GM21786 (cell line): ENCODE data around the gene CRACR2A.

Source experiments
- ATAC-seq: cut with Tn5 transposase; IDR thresholded peaks from one replicate; pipeline ENCODE4 v1.9.1; 2021; ENCODE audit not compliant: unreplicated experiment

The CRACR2A gene

DNA sequence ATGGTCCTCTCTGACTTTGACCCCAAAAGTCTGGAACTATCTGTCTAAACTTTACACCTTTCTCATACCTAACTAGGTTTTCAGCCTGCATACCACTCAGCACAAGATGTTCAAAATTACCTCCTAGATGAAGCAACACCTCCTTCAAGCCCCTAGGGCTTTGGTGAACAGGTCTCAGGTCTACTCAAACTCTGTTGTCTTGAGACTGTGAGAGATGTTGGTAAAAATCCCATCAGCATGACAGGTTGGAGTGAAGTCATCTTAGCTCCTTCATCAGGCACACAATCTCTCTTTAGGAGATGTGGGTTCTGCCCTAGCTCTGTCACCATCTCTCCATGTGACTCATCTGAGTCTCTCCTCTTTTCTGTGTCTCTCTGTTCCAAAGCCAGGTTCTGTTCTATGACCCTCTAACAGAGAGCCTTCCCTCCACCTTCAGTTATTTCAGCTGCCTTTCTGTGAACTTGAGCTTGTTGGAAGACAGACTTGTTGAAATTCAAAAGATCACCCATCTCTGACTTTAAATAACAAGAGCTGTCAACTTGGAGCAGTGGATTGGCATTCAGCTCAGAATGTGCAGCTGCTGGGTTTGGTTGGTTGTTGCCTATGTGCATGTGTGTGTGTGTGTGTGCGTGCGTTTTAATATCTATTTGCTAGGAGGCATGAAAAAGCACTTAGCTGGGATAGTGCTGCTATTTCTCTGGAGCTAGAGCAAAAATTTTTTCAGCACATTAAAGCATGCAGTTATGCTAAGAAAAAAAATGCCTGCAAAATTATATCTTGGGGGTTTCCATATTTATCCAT, 130.7 kb downstream of the CRACR2A start:
- no peak for ATAC-seq

DNA sequence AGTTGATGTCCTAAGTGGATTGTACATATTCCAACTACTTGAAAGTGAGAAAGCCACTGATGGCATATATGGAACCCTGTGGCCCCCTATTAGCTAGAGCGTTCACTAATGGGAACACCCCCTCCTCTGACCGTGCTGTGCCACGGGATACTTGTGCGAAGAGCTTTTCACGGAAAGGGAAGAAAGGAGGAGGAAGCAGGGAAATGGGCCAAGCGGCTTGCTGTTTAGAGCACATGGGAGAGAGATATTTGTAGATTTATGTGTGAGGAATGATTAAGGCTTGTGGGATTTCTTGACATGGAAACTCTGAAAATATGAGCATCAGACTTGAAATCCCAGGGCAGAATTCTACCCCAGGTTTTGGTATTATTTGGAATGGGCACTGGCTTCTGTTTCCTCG, 132.1 kb downstream of the CRACR2A start:
- no peak for ATAC-seq

DNA sequence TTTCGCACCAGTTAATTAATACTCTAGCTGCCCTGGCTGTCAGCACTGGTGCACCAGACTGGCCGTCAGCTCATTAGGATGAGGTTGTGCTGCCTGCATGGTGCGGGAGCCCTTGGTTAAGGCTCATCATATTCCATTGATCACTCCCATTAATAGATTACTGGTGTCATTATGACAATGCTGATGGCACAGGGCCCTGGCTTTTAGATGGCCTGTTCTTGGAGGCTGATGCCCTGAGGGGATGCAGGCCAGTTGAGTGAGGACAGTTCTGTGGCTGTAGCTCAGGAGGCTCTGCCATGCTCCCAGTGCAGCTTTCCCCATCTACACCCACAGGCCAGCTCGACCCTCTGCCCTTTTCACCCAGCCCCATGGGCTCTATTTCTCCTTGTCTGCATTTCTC, 135.3 kb downstream of the CRACR2A start:
- no peak for ATAC-seq

DNA sequence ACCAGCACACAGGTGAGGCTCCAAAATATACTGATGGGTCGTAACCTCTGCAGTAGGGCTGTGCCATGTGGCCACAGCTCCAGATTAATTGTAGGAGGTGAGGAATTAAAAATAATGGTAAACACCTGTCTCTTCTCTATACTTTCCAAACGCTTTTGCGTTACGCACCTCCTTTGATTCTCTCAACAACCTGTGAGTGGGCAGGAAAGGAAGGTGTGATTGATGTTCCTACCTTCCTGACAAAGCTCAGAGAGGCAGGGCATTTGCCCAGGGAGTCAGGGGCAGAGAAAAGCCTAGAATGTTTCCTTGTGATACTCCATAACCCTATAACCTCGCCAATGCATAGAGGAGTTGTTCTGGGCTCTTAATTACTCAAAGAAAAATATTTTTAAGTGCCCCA, 137.0 kb downstream of the CRACR2A start:
- no peak for ATAC-seq

DNA sequence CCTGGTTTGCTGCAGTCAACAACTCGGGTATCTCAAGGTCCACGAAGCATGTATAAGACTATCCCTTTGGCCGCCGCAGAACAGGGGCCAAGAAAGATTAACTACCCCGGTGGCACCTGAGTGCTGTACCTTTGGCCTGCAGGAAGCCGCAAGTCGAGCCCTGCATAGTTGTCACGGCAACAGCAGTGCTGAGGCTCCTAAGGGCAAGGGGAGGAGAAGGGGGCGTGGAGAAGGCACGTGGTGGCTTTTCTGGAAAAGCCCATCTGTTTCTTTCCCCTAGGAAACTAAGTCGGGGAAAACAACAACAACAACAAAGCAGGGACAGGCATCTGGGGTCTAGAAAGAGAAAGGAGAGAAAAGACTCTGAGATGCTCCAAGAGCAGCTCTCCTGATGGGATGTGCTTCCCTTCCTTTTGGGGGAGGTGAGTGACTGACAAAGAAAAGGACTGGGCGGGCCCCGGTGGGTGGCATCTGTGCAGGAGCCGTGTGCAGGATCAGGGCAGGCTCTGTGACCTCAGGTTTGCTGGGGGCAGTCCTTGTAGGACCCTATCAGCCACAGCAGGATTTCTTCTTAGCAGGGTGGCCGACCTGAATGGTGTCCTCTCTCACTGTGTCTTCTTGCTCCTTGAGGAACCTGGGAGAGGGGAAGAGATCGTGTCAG, 138.0 kb downstream of the CRACR2A start:
- no peak for ATAC-seq

DNA sequence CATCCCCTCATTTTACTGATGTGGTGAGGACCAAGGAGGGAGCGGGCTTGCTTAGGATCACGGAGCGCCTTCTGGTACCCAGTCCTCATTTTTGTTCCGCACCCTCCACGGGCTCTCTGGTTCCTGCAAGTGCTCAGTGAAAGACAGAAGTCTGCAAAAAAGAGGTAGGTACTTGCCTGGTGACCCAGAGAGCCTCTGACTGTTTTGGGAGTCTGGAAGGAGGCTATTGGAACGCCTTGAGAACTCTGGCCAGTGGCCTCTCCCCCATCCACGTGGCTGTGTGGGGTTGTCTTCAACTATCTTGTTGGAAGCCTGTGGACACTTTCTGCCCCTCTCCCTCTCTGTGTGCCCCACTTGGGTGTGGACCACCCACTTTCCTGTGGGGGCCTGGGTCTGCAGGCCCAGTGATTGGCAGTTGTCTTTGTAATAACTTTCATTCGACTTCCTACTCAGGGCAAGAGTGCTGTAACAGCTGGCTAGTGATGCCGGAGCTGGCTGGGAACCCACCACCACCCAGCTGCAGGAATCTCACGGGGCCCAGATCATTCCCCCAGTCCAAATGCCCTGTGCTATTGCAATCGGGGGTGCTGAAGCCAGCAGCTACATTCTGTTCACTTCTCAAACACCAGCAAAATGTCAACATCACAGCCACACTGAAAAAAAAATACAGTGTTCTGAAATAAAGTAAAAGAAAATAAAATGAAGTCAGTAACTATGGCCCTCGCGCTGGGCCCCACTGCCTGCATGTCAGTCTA, 139.1 kb downstream of the CRACR2A start:
- no peak for ATAC-seq

DNA sequence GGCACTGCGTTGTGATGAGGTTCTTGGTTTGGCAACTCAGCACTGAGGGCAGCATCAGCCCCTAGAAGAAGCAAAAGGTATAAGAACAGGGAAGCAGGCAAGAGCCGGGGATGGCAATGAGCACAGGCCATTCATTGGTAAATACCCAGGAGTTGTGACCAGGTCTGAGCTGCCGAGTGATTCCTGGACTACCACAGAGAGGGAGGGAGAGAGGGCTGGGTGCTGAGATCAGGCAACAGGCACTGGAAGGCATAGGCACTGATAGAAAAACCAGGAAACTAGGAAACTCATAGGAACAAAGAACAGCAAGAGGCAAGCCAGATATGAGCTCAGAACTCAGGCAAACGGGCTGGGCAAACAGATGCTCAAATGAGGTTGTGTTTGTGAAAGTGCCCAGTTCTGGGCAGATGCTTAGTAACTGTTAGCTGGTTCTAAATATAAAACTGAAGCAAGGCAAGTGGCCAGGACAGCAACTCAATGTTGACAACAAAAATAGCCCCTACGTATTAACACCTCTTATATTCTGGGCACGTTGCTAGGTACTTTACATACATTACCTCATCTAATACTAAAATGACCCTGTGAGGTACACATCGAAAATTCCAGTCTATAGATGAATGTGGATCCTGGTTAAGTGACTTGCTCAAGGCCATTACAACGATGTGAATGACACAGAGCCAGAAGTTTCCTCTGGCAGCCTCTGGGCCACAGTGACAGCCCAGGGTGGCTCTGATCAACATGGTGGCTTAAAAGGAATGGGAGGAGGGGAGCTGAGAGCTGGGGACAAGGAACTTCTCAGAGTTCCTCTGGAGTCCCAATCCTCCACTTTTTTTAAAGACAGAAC, 140.8 kb downstream of the CRACR2A start:
- ATAC-seq: no peak

DNA sequence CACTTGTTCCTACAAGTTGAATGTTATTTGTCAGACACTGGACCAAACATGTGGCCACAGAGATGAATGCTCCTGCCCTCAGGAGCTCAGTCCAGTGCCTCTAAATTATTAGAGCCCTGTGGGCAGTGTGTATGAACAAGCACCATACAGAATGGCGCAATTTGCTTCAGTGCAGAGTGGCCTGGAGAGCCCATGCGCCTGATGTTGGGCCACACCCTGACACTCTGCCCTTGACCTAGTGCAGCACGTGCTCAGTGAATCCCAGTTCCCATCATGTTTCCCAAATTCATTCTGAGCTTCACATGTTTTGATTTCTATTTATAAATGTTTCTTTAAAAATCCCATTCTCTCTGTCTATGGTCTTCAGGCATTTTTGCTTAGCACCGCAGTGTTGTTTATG, 145.1 kb downstream of the CRACR2A start:
- ATAC-seq: no peak

DNA sequence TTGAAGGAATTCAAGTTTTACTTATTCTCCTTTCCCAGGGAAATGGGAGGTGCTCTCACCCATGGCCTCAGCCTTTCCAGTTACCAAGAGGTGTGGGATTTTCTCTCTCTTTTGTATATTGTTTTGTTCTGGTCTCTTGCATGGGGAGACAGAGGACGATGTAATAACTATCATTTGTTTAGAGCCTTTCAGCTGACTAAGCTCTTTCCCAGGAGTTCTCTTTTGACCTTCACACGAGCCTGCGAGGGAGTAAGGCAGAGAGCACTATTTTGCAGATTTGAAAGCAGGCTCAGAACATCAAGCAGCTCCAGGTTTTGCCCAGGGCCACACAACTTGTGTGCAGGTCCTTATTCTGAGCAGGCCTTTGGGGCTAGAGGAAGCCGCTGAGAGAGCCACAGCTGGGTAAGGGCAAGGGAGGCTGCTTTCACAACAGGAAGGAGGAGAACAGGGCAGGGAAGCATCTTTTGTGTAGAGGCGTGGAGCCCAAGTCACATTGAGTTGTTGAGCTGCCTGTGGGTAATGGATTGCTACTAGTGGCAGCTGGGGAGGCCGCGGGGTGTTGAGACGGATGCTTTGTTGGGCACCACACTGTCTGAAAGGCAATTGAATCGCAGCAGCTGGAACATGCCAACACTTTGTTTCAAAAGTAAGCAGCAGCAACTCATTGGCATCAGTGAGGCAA, 145.7 kb downstream of the CRACR2A start:
- no peak for ATAC-seq

DNA sequence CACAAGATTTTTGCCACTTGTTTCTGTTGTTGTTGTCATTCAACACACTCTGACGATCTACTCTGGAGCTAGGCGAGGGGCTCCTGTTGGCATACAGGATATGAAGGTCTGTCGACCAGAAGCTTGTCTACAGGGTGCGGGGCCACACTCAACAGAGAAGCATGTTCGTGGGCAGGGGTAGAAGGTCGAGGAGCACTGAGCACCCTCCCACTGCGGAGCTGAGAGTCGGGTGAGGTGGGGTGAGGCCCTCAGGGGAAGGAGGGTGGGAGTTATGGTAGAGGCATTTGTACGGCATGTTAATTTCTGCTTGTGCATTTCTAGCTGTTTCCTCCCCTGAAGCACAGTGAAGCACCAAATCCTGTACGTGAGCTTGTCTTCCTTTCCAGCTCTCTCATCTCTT, 146.8 kb downstream of the CRACR2A start:
- no peak for ATAC-seq

DNA sequence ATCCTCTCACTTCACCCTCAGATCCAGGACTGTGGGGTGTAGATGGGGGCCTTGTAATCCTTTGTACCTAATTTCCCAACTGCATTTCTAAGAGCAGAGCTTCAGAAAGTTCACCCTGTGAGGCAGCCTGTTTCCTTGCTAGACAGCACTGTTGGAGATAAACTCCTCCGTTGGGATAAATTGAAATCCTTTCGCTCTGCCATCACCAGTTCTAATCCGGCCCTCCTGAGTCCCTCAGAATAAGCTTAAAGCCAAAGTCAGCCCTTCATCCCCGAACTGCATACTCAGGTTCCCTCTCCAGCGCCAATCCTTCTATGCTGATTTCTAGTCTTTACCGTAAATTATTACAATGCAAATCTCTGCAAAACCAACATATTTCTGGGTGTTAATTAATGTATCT, 147.2 kb downstream of the CRACR2A start:
- no peak for ATAC-seq

DNA sequence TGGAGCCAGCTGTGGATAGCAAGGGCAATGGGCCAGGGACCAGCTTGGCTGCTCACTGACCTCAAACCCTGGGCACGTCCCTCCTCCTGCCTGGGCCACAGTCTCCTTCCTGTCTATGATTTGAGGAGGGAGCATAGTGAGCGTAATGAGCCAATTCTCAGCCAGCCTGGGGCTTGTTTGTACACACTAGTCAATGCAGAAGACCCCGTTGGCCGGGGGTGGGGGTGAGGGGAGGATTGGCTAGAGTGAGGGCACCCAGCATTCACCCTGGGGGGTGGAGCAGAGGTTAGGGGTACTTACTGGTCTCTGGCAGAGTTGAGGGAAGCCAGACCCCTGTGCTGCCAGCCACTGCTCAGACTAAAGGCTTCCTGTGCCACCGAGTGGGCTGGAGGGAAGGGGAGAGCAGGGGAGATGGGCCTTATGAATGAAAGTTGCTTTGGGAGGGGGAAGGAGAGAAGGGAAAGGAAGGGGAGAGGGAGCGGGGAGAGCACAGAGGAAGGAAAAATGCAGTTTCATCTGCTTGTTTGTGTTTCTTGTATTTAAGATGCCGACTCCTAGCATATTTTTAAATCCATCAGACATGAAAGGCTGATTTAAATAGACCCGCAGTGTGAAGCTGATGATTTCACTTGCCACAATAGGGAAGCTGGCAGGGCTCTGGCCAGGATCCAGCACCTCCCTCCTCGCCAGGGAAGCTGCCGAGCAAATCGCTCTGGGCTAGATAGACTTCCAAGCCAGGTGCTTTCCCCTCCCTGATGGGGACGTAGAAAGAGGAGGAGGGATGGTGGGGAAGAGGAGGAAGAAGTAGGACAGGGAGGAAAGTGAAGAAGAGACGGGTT, 147.9 kb downstream of the CRACR2A start:
- ATAC-seq: no peak

DNA sequence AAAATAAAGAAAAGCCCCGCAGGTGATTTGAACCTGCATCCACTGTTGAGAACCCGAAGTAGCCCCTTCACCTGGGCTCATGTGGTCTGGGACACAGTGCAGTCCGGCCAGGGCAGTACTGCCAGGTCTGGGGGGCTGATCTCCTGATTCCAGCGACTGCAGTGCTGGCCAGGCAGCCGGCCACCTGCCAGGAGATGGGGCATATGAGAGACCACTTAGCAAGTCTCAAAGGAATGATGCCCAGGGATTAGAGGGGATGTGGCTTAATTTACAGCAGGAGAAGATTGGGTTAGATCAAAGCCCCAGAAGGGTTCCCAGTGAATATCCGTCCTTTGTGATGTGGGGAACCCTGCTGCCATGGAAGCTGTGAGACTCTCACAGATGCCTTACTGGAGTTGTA, 148.6 kb downstream of the CRACR2A start:
- no peak for ATAC-seq

DNA sequence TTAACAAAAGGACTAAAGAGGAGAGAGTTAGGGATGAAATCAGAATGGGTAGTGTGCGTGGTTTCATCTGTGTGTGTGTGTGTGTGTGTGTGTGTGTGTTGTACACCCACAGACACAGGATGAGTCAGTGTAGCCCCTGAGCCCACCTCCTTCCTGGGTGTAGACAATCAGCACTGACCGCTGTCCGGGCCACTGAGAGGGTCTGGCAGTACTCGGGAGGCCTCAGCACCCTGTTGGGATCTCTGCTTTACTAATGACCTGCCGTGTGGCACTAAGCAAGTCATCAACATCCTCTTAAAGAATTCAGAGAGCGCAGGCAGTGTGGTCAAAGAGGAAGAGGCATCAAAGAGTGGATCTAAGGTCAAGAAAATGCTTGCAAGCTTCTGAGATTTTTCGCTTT, 149.3 kb downstream of the CRACR2A start:
- ATAC-seq: no peak

DNA sequence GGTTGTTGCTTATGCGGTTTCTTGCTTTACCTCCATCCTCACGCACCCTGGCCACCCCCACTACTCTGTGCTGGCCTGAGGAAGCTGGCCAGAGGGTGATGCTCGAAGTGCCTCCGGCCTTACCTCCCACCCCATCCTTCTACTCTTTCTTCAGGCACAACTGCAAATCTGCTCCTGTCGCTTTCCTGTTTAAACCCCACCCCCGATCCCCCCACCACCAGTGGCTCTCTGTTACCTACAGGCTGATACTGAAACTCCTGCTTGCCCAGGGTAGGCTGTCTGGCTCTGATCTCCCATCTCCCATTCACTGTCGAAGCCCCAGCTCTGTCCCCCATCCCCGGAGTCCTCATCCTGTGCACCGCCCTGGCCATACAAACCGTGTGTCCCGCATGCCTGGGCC, 150.4 kb downstream of the CRACR2A start:
- ATAC-seq: no peak

DNA sequence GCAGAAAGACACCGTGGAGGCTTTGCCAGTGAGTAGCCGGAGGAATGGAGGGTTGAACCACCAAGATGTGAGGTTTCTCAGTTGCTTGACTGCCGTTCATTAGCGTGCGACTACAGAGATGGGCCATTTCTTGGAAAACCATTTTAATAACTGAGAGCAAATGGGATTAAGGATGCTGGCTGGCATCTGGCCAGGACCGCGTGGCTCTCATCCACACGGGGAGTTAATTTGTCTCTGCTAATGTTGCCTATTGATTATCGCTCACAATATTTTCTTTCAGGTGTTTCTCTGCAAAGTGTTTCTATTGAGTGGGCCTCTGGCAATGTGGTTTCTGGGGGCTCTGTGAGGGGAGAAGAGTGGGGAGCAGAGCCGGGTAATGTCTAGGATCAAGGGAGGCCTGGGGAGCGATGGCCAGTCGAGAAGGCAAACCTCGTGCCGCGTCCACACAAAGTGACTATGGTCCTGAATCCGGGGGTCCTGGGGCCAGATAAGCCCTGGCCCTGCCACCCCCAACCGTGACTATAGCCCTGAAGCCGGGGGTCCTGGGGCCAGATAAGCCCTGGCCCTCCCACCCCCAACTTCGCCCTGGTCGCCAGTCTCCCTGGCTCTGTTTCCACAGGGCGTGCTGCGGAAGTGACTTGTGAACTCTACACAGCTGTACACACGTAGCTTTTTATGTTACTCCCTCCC, 151.3 kb downstream of the CRACR2A start:
- no peak for ATAC-seq

DNA sequence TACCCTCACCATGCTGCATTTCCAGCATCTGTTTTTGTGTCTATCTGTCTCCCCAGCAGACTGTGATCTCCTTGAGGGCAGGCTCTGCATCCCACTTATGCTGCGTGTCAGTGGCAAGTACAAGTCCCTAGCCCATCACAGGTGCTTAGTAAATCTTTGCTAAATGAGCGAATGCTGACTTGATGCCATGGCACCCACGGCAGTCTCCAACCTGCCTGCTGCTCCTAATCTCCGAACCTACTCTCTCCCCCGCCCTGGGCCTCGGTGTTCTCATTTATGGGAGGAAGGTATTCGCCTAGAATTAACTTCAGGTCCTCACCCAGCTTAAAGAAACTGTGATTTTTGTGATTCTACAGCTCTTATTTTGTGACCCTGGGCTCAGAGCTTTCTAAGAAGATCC, 152.0 kb downstream of the CRACR2A start:
- no peak for ATAC-seq

DNA sequence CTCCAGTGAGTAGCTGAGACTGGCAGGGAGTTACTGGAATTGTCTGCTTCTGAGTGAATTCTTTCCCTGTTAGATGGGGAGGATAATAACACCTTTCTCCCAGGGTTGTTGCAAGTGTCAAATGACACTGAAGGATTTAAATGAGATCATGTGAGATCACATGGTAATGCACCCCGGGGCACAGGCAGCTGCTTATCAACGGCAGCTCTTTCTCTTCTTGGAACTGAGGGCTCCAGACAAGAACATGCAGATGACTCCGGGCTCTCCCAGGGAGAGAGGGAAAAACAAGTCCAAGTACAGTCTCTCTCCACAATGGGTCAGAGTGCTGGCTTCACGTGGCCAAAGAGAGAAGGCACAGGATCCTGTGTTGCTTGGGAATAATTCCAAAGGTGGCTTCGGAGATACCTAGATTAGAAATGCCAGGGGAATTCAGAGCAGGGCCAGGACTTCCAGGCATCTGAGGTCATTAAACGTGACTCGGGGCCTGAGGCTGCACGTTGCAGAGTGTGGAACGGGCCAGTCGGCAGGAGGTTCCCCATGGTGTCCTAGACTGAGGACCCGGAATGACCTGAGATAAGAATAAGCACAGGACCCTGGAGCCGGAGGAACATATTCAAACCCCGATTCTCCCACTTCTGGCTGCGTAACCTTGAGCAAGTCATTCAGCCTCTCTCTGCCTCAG, 152.7 kb downstream of the CRACR2A start:
- no peak for ATAC-seq
